Heart right ventricle (tissue), 16 donors: ENCODE data around the gene POP5. TPM values are rescaled to one million over a fixed set of nuclear protein-coding genes. Genes with fewer than 3 reads are reported as not detected.

ENCODE experiments used
- ATAC-seq, 8 donors: fragments of 200-7000 bp; cut with Tn5 transposase; one replicate each; pipeline ENCODE4 v1.9.1; 2020; ENCODE audit warnings: mild to moderate bottlenecking in 8 of 8, moderate library complexity in 8 of 8, moderate number of reproducible peaks in 1 of 8
- DNase-seq, 2 donors: peaks; one replicate each; pipeline ENCODE4 v3.0.0-alpha.2; 2020
- H3K27ac ChIP-seq, 10 donors: fragments of 200-600 bp; sonication (generic) in 2 of 10; one replicate each; pipeline versions ENCODE4 v1.5.0 to v1.8.0; 2020 to 2022; ENCODE audit warnings: mild to moderate bottlenecking in 3 of 10
- H3K27me3 ChIP-seq, 7 donors: fragments of 200-600 bp; one replicate each; pipeline ENCODE4 v1.8.0; 2021 to 2022; ENCODE audit warnings: mild to moderate bottlenecking in 2 of 7
- H3K36me3 ChIP-seq, 9 donors: fragments of 200-600 bp; sonication (generic) in 1 of 9; one replicate each; pipeline versions ENCODE4 v1.5.0 to v1.8.0; 2020 to 2022; ENCODE audit warnings: mild to moderate bottlenecking in 2 of 9
- H3K4me1 ChIP-seq, 9 donors: fragments of 200-600 bp; sonication (generic) in 1 of 9; one replicate each; pipeline versions ENCODE4 v1.5.0 to v1.8.0; 2020 to 2022; ENCODE audit warnings: mild to moderate bottlenecking in 4 of 9
- H3K4me3 ChIP-seq, 10 donors: fragments of 200-600 bp; sonication (generic) in 2 of 10; one replicate each; pipeline versions ENCODE4 v1.5.0 to v1.8.0; 2020 to 2022; ENCODE audit warnings: mild to moderate bottlenecking in 7 of 10, moderate library complexity in 2 of 10
- H3K9me3 ChIP-seq, 11 donors: fragments of 200-600 bp in 10 of 11; sonication (generic) in 2 of 11; one replicate each; pipeline versions ENCODE4 v1.5.0 to v1.8.0; 2013 to 2022; ENCODE audit warnings: mild to moderate bottlenecking in 2 of 11, control low read depth in 1 of 11, moderate library complexity in 1 of 11
- CTCF ChIP-seq, 9 donors: fragments of 200-600 bp; sonication (generic) in 2 of 9; IDR thresholded peaks; one replicate each; pipeline versions ENCODE4 v1.5.0 to v1.8.0; 2021 to 2022; ENCODE audit warnings: antibody characterized with exemption in 9 of 9, mild to moderate bottlenecking in 5 of 9, moderate library complexity in 1 of 9
- whole genome bisulfite sequencing, 2 donors: extraction: QIAGEN DNeasy Blood & Tissue Kit; methylation state at CpG; one replicate each; pipeline ENCODE4 v1.1.7; 2013; ENCODE audit warnings: inconsistent platforms in 1 of 2; 5-methylcytosine and 5-hydroxymethylcytosine counted together
- intact Hi-C, 10 donors: fragments of 100-400 bp; cut with DNase I; formaldehyde crosslinking; loops; one replicate each; pipeline versions ENCODE4 v1.11.1 to v1.14.2; 2022
- polyA plus RNA-seq, 2 donors: library from polyadenylated mRNA; stranded (reverse); fragments of 200-250 nt; gene quantifications; one replicate each; pipeline ENCODE4 v1.2.3, GENCODE V29; 2013
- total RNA-seq, 10 donors: library from RNA; stranded (reverse); fragmentation: NEBNext Ultra II Directional in 3 of 10; extraction: Animal tissue kit (Norgen Biotek cat#: 25700) in 3 of 10; gene quantifications; one replicate each; pipeline versions ENCODE4 v1.2.1 to v1.2.4, GENCODE V29; 2021 to 2023
- donor health status: Arrhythmogenic right ventricular cardiomyopathy.
- donor health status: ischemic (EF 13 %, LVEDD 7.1; RV severe dilation, severe dysfunction).
- donor health status: healthy with polysubstance abuse.
- donor health status: DM: no; HTN: yes; CAD: no.
- donor health status: DM: no; HTN: no; CAD: no.
- donor health status: ischemic (EF 25% LVEDD 6.9; RV normal size, moderate dysfunction).
- donor health status: ischemic (EF 25% LVEDD 5.7; RV mildly dilated, moderate dysfunction).
- donor health status: healthy.
- donor health status: DM: yes; HTN: yes; CAD: no.
- donor health status: Ischemic cardiomyopathy.
- donor health status: ischemic (EF 35%, LVEDD 5.7; RV mildly dilated, moderate dysfunction).
- donor health status: nonischemic (EF 11% LVEDD 7.7; RV severe dilation, severe dysfunction).
- donor health status: DM: yes; HTN: yes; CAD: no.
- donor health status: PGD.
- donor health status: ischemic (EF 29% LVEDD 5.4; RV normal size, mild dysfunction).
- donor health status: nonischemic (EF 23%, LVEDD 6.1; RV moderate dilation, normal function).

Gene POP5
- total and polyA plus RNA-seq, 12 donors = 21.1 to 59.6 (median 36.9) TPM

GRCh38 chr12:120537856-120538220, 43.4 kb downstream of the POP5 start:
- no peak for TF ChIP-seq CTCF (IDR thresholded peaks at IDR 0.05)
- peaks cover 27 to 80% (median 73%) of the 10 kb centered on the region in 9 donors for H3K4me1 ChIP-seq
- intact Hi-C loops = loop anchor here in 1 of 10 donors (5.0 kb wide), 1 partner anchor 41 kb away; the partner anchor contains the start of gene DYNLL1
- H3K4me3 ChIP-seq = peak overlapping the region in 9 of 10 donors; percentile 17 to 98 (median 95)
- DNase-seq (no peak), ATAC-seq (no peak)
- H3K27ac ChIP-seq = peak overlapping the region; percentile 68 to 99 (median 95)
- peaks cover 0 to 50% (median 0%) of the 10 kb centered on the region in 9 donors for H3K36me3 ChIP-seq
- WGBS, 2 donors = 29 to 43% methylated on average over 4 of the region's 4 CpGs
- no peaks in the 10 kb centered on the region for H3K27me3 ChIP-seq
- no peaks in the 10 kb centered on the region for H3K9me3 ChIP-seq

- 35 to 42% methylated on average over 13 of the region's 13 CpGs for WGBS, 2 donors
- intact Hi-C loops = loop anchor here in 1 of 10 donors (5.0 kb wide), 1 partner anchor 39 kb away; the partner anchor contains the start of gene DYNLL1
- Histone ChIP-seq H3K27me3 (no peaks in the 10 kb centered on the region), H3K9me3 (no peaks in the 10 kb centered on the region), H3K27ac (peak overlapping the region in 9 of 10 donors; percentile 68 to 99 (median 95)), H3K4me3 (peak overlapping the region; percentile 50 to 98 (median 92)), H3K36me3 (peaks cover 0 to 34% (median 0%) of the 10 kb centered on the region in 9 donors), H3K4me1 (peaks cover 24 to 65% (median 59%) of the 10 kb centered on the region in 9 donors)
- TF ChIP-seq CTCF (IDR thresholded peaks at IDR 0.05) = no peak
- DNase-seq (no peak), ATAC-seq (no peak)
These were observed 45.0 kb downstream of the POP5 start for GRCh38 chr12:120536064-120536791.

- H3K4me3 ChIP-seq = peak overlapping the region; percentile 50 to 98 (median 92)
- ATAC-seq (peak; percentile 13 to 55 (median 31)), DNase-seq (peak; percentile 26 to 37)
- peaks cover 17 to 56% (median 47%) of the 10 kb centered on the region in 9 donors for H3K4me1 ChIP-seq
- TF ChIP-seq CTCF (IDR thresholded peaks at IDR 0.05) = no peak
- H3K27ac ChIP-seq = peak overlapping the region; percentile 71 to 99 (median 95)
- H3K36me3 ChIP-seq = peaks cover 0 to 27% (median 0%) of the 10 kb centered on the region in 9 donors
- WGBS, 2 donors = 1 to 2% methylated on average over 52 of the region's 52 CpGs
- H3K9me3 ChIP-seq = no peaks in the 10 kb centered on the region
- no peaks in the 10 kb centered on the region for H3K27me3 ChIP-seq
- intact Hi-C loops = loop anchor here in 1 of 10 donors (5.0 kb wide), 1 partner anchor 38 kb away; the partner anchor contains the start of gene DYNLL1
These were observed 46.2 kb downstream of the POP5 start for GRCh38 chr12:120534703-120535655.

GRCh38 chr12:120534203-120534702, 46.9 kb downstream of the POP5 start, which contains the start of gene RNF10:
TSS of gene RNF10 (plus strand) at chr12:120534356. CDS start at chr12:120534812, 456 bp downstream.
- ATAC-seq = peak; percentile 64 to 85 (median 79)
- H3K4me3 ChIP-seq = peak within 1 kb of the TSS; percentile 50 to 98 (median 92)
- H3K27ac ChIP-seq = peak within 1 kb of the TSS; percentile 71 to 99 (median 95)
- peak; percentile 77 to 86 for DNase-seq
- peaks cover 11 to 56% (median 46%) of the 10 kb centered on the region in 9 donors for H3K4me1 ChIP-seq
- intact Hi-C loops = no loop called here
- no peak for TF ChIP-seq CTCF (IDR thresholded peaks at IDR 0.05)
- no peaks in the 10 kb centered on the region for H3K9me3 ChIP-seq
- WGBS, 2 donors = 0 to 1% methylated on average over 37 to 43 of the region's 43 CpGs
- H3K27me3 ChIP-seq = no peaks in the 10 kb centered on the region
- H3K36me3 ChIP-seq = peaks cover 0 to 20% (median 0%) of the 10 kb centered on the region in 9 donors
